ENCODE measurements around the gene B4GALNT3.

B4GALNT3 gene

DNA sequence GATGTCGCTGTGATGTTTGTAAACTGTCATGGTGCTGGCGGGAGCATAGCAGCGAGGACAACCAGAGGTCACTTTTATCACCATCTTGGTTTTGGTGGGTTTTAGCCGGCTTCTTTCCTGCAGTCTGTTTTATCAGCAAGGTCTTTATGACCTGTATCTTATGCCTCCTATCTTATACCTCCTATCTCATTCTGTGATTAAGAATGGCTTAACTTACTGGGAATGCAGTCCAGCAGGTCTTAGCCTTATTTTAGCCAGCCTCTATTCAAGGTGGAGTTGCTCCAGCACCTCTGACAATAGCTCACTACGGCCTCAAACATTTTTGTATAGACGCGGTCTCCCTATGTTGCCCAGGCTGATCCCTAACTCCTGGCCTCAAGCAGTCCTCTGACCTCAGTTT is 53.7 kb downstream of the B4GALNT3 start:
- peaks cover 20% of the 10 kb centered on the region for H3K9me3 Mint-ChIP-seq
- H3K4me1 Mint-ChIP-seq, result peaks cover 22% of the 10 kb centered on the region
- DNase-seq, result no peak
- no peak overlapping the region for H3K27ac Mint-ChIP-seq
- H3K27me3 Mint-ChIP-seq (ENCODE audit: low read depth, poor library complexity), result peaks cover 37% of the 10 kb centered on the region
- no peaks in the 10 kb centered on the region for H3K36me3 Mint-ChIP-seq (ENCODE audit: low read depth)
- TF ChIP-seq, protein P1, sequence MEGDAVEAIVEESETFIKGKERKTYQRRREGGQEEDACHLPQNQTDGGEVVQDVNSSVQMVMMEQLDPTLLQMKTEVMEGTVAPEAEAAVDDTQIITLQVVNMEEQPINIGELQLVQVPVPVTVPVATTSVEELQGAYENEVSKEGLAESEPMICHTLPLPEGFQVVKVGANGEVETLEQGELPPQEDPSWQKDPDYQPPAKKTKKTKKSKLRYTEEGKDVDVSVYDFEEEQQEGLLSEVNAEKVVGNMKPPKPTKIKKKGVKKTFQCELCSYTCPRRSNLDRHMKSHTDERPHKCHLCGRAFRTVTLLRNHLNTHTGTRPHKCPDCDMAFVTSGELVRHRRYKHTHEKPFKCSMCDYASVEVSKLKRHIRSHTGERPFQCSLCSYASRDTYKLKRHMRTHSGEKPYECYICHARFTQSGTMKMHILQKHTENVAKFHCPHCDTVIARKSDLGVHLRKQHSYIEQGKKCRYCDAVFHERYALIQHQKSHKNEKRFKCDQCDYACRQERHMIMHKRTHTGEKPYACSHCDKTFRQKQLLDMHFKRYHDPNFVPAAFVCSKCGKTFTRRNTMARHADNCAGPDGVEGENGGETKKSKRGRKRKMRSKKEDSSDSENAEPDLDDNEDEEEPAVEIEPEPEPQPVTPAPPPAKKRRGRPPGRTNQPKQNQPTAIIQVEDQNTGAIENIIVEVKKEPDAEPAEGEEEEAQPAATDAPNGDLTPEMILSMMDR (IDR thresholded peaks at IDR 0.05), result no peak
- no peak overlapping the region for H3K4me3 Mint-ChIP-seq

DNA sequence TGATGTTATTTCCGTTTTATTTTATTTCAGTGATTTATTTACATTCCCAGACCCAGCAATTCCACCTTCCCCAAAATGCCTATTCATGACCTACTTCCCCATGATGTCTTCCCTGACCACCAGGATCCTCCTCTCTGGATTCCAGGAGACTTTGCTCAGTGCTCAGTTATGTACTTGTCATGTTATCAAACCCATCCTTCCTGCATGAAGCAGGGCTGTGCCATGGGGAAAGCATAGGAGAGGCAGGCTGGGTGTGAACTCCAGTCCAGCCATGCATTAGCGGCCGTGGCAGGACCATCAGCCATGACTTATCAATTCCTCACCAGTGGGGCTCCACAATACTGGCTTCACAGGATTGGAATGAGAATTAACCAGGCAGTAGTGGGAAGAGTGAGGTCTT is 57.8 kb downstream of the B4GALNT3 start:
- Mint-ChIP-seq H3K4me1 (no peaks in the 10 kb centered on the region), H3K36me3 (ENCODE audit: low read depth) (no peaks in the 10 kb centered on the region), H3K9me3 (peaks cover 14% of the 10 kb centered on the region), H3K4me3 (no peak overlapping the region), H3K27me3 (ENCODE audit: low read depth, poor library complexity) (peaks cover 13% of the 10 kb centered on the region), H3K27ac (no peak overlapping the region)
- no peak for DNase-seq
- TF ChIP-seq, protein P1 (IDR thresholded peaks at IDR 0.05), result no peak

DNA sequence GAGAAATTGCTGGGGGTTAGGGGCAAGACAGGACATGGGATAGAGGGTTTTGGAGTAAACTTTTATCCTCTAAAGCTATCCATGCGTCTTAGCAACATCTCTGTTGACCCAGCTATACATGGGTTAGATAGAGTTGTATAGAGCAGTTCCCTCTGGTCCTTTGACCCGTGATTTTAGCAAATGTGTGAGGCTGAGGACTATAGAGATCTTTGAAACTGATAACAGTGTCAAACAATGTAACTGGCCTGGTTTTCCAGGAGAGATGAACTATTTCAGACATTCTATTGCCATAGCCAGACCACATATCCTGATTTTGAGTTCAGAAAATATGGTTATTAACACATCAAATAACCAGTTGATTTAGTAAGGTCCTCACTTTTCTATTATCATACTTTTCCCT is 60.4 kb downstream of the B4GALNT3 start:
- H3K27ac Mint-ChIP-seq, result no peak overlapping the region
- H3K9me3 Mint-ChIP-seq, result no peaks in the 10 kb centered on the region
- H3K36me3 Mint-ChIP-seq (ENCODE audit: low read depth), result no peaks in the 10 kb centered on the region
- H3K27me3 Mint-ChIP-seq (ENCODE audit: low read depth, poor library complexity), result no peaks in the 10 kb centered on the region
- H3K4me3 Mint-ChIP-seq, result no peak overlapping the region
- TF ChIP-seq, protein P1 (IDR thresholded peaks at IDR 0.05), result no peak
- no peaks in the 10 kb centered on the region for H3K4me1 Mint-ChIP-seq
- DNase-seq, result no peak

- Mint-ChIP-seq H3K27me3 (ENCODE audit: low read depth, poor library complexity) (no peaks in the 10 kb centered on the region), H3K36me3 (ENCODE audit: low read depth) (no peaks in the 10 kb centered on the region), H3K27ac (no peak overlapping the region), H3K4me1 (no peaks in the 10 kb centered on the region), H3K9me3 (no peaks in the 10 kb centered on the region), H3K4me3 (no peak overlapping the region)
- TF ChIP-seq, protein P1 (IDR thresholded peaks at IDR 0.05), result no peak
- DNase-seq, result no peak
Measured at GRCh38 chr12:522692-523378, 63.1 kb downstream of the B4GALNT3 start.

DNA sequence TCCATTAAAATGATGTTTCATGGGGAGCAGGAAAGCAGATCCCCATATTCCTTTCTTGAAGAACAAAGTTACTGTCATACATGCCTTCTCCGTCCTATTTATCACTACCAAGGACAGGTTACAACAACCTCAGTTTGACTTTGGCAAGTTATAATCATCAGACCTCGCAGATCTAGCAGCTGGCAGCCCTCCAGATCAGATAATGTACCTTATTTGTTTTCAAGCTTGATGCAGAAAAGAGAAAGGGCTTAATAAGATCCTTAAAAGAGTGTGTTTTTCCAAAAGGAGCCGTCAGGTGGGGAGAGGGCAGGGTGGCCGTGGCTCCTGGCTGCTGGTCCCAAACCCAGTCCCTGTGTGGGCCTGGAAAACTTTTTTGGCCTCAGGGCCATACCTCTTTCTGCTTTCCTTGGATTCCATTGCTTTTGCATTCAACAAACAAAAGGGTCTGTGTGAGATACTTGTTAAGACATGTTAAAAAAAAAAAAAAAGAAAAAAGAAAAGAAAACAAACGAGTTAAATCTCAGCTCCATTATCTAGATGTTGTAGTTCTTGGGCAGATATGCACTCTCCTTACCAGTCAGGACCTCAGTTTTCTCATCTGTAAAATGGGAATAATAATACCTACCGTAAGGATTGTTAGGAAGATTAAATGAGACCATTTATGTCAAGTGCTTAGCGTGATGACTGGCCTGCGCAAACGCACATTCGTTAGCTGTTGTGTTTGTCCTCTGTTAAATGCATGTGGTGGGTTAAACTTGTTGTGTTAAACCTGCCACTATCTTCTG is 64.6 kb downstream of the B4GALNT3 start:
- Mint-ChIP-seq H3K27ac (no peak overlapping the region), H3K9me3 (peaks cover 5% of the 10 kb centered on the region)

More for the DNA sequence above, 64.6 kb downstream of the B4GALNT3 start:
- Mint-ChIP-seq H3K4me3 (no peak overlapping the region), H3K36me3 (ENCODE audit: low read depth) (no peaks in the 10 kb centered on the region), H3K27me3 (ENCODE audit: low read depth, poor library complexity) (peaks cover 4% of the 10 kb centered on the region), H3K4me1 (no peaks in the 10 kb centered on the region)
- DNase-seq, result no peak
- TF ChIP-seq, protein P1 (IDR thresholded peaks at IDR 0.05), result no peak

Data from nephron progenitor cell (in vitro differentiated cells).